ENCODE measurements around the gene FFAR3.
"Not testable (repeated sequence)": the region's sequence is repeated elsewhere in the genome, so short reads cannot be mapped to it uniquely, and the experiment has no call there.

FFAR3 gene

GRCh38 chr19:35351411-35352176, 6.7 kb upstream of the FFAR3 start:
- no peak for DNase-seq

GRCh38 chr19:35352177-35352447, 6.1 kb upstream of the FFAR3 start:
- no peak for DNase-seq

GRCh38 chr19:35352448-35353304, 5.6 kb upstream of the FFAR3 start:
- peak; percentile 79 to 82 for DNase-seq

- DNase-seq, result peak in 1 of 2 experiments; percentile 10
Observed at GRCh38 chr19:35353635-35354034, 4.6 kb upstream of the FFAR3 start.

- peak in 1 of 2 experiments; percentile 16 for DNase-seq
Observed at GRCh38 chr19:35354898-35355297, 3.4 kb upstream of the FFAR3 start.

- DNase-seq, result no peak
Observed at GRCh38 chr19:35355791-35356460, 2.3 kb upstream of the FFAR3 start.

- DNase-seq, result not testable (repeated sequence)
Observed at GRCh38 chr19:35358834-35359233, 574 bp downstream of the FFAR3 start.

- not testable (repeated sequence) for DNase-seq
Observed at GRCh38 chr19:35359395-35359794, 1.1 kb downstream of the FFAR3 start.

GRCh38 chr19:35360081-35360480, 1.8 kb downstream of the FFAR3 start:
- DNase-seq, result not testable (repeated sequence)

GRCh38 chr19:35360880-35361420, 2.7 kb downstream of the FFAR3 start:
- no peak for DNase-seq

- peak; percentile 10 to 11 for DNase-seq
Observed at GRCh38 chr19:35362261-35363000, 4.2 kb downstream of the FFAR3 start.

- peak; percentile 10 to 11 for DNase-seq
Observed at GRCh38 chr19:35363001-35363590, 4.8 kb downstream of the FFAR3 start.

- peak; percentile 7 to 10 for DNase-seq
Observed at GRCh38 chr19:35363711-35364425, 5.6 kb downstream of the FFAR3 start.

- DNase-seq, result peak in 1 of 2 experiments; percentile 7
Observed at GRCh38 chr19:35365303-35365702, 7.0 kb downstream of the FFAR3 start.

- DNase-seq, result no peak
Observed at GRCh38 chr19:35368378-35368777, 10.1 kb downstream of the FFAR3 start.

- DNase-seq, result no peak
Observed at GRCh38 chr19:35369522-35369921, 11.3 kb downstream of the FFAR3 start.

- DNase-seq, result peak in 1 of 2 experiments; percentile 8
Observed at GRCh38 chr19:35370722-35371121, 12.5 kb downstream of the FFAR3 start, which contains the start of gene GPR42. Gene GPR42, plus strand, starts transcription at chr19:35371068. Its CDS starts 292 bp downstream, at chr19:35371360.

- peak in 1 of 2 experiments; percentile 1 for DNase-seq
Observed at GRCh38 chr19:35373492-35373891, 15.2 kb downstream of the FFAR3 start.

GRCh38 chr19:35374031-35374430, 15.8 kb downstream of the FFAR3 start:
- DNase-seq, result not testable (repeated sequence)

GRCh38 chr19:35375505-35376307, 17.4 kb downstream of the FFAR3 start:
- peak in 1 of 2 experiments; percentile 15 for DNase-seq

All from activated T-cell treated with anti-CD3 and anti-CD28 coated beads, Interleukin-2, amount 50 U/mL, for 48 hours (primary cell).